PC-9 (cell line): ENCODE measurements around the gene SPATA2. TPM values are rescaled to one million over a fixed set of nuclear protein-coding genes. Genes with fewer than 3 reads are reported as not detected.

Experiments
- BruUV-seq: library from RNA; stranded (reverse); fragments of 400-500 nt; replicated peaks from 2 replicates; lab custom pipeline; 2021; lab: Mats Ljungman, UMichigan
- CTCF ChIA-PET: fragments of 300-600 bp; sonication (Branson Sonifier 250); formaldehyde crosslinking; loops from one replicate; lab custom pipeline; 2022; ENCODE audit warnings: antibody characterized with exemption; lab: Charles Lee
- POLR2A ChIA-PET: fragments of 300-600 bp; sonication (Branson Sonifier 250); formaldehyde crosslinking; loops from one replicate; lab custom pipeline; 2022; ENCODE audit warnings: antibody characterized with exemption; ENCODE audit not compliant: unreplicated experiment; lab: Charles Lee
- DNase-seq, 2 experiments: peaks; one replicate each; pipeline versions ENCODE4 v3.0.0 to v3.0.0-alpha.2; 2015 to 2022; ENCODE audit warnings: mixed read lengths in 1 of 2
- H2AFZ ChIP-seq: fragments of 200-600 bp; sonication (generic); 2 replicates; pipeline ENCODE4 v1.8.1; 2017; ENCODE audit warnings: antibody characterized with exemption
- H3F3A ChIP-seq: fragments of 200-600 bp; sonication (generic); 2 replicates; pipeline ENCODE4 v1.8.1; 2017; ENCODE audit warnings: antibody characterized with exemption, mild to moderate bottlenecking, low read depth; ENCODE audit not compliant: insufficient read depth
- H3K27ac ChIP-seq: fragments of 200-600 bp; sonication (generic); 2 replicates; pipeline ENCODE4 v1.6.1; 2016; ENCODE audit warnings: mixed run types
- H3K27me3 ChIP-seq: fragments of 200-600 bp; sonication (generic); 2 replicates; pipeline ENCODE4 v1.6.1; 2016; ENCODE audit warnings: low read depth, mixed run types; ENCODE audit not compliant: insufficient read depth
- H3K36me3 ChIP-seq: fragments of 200-600 bp; sonication (generic); 2 replicates; pipeline ENCODE4 v1.6.1; 2016; ENCODE audit warnings: low read depth, mixed run types
- H3K4me1 ChIP-seq: fragments of 200-600 bp; sonication (generic); replicated peaks from 2 replicates; pipeline ENCODE4 v1.6.1; 2016; ENCODE audit warnings: mixed run types; ENCODE audit not compliant: insufficient read depth
- H3K4me2 ChIP-seq: fragments of 200-600 bp; sonication (generic); 2 replicates; pipeline ENCODE4 v1.6.1; 2017; ENCODE audit warnings: mixed run types
- H3K4me3 ChIP-seq: fragments of 200-600 bp; sonication (generic); 2 replicates; pipeline ENCODE4 v1.6.1; 2016; ENCODE audit warnings: mixed run types
- H3K79me2 ChIP-seq: fragments of 200-600 bp; sonication (generic); 2 replicates; pipeline ENCODE4 v1.6.1; 2017; ENCODE audit warnings: low read depth, mixed run types
- H3K9me2 ChIP-seq: fragments of 200-600 bp; sonication (generic); 2 replicates; pipeline ENCODE4 v1.8.1; 2017; ENCODE audit warnings: mild to moderate bottlenecking; ENCODE audit not compliant: insufficient read depth
- H3K9me3 ChIP-seq: fragments of 200-600 bp; sonication (generic); 2 replicates; pipeline ENCODE4 v1.8.1; 2016; ENCODE audit warnings: low read depth; ENCODE audit not compliant: insufficient read depth
- H4K20me1 ChIP-seq: fragments of 200-600 bp; sonication (generic); 2 replicates; pipeline ENCODE4 v1.8.1; 2017; ENCODE audit not compliant: insufficient read depth
- CTCF ChIP-seq: fragments of 200-600 bp; sonication (generic); conservative IDR thresholded peaks from 2 replicates; pipeline ENCODE4 v1.6.1; 2017; ENCODE audit warnings: mixed run types, antibody characterized with exemption, mild to moderate bottlenecking, moderate library complexity
- EZH2 ChIP-seq: fragments of 200-600 bp; sonication (generic); IDR thresholded peaks from 2 replicates; pipeline ENCODE4 v1.8.0; 2017; ENCODE audit warnings: antibody characterized with exemption, low read depth
- intact Hi-C: fragments of 100-400 bp; cut with micrococcal nuclease; formaldehyde crosslinking; loops from one replicate; pipeline ENCODE4 v1.10.0; 2022; ENCODE audit not compliant: unreplicated experiment
- total RNA-seq: library from RNA; stranded (reverse); gene quantifications from 2 replicates; pipeline ENCODE4 v1.2.3, GENCODE V29; 2021

The SPATA2 gene
- total RNA-seq, 1 experiment from 2014 or later, result 10.9 TPM

- Histone ChIP-seq H3K27ac (no peak overlapping the region), H3K9me3 (no peaks in the 10 kb centered on the region), H3K9me2 (no peaks in the 10 kb centered on the region), H3K4me3 (no peak overlapping the region), H3K27me3 (no peaks in the 10 kb centered on the region), H3K4me2 (no peak overlapping the region), H3K4me1 (peaks cover 17% of the 10 kb centered on the region), H2AFZ (no peak overlapping the region), H3F3A (peaks cover 22% of the 10 kb centered on the region), H3K36me3 (peaks cover 19% of the 10 kb centered on the region), H4K20me1 (no peaks in the 10 kb centered on the region), H3K79me2 (no peaks in the 10 kb centered on the region)
- DNase-seq, result no peak
- ChIA-PET CTCF (no interaction called here), POLR2A (no interaction called here)
- TF ChIP-seq EZH2, result no peak
- no peak for TF ChIP-seq CTCF
- intact Hi-C loops, result no loop called here
- BruUV-seq, result no TSS peak
These were observed 32.0 kb downstream of the SPATA2 start for GRCh38 chr20:49883246-49883802.

- Histone ChIP-seq H3K27me3 (no peaks in the 10 kb centered on the region), H3K4me1 (peaks cover 14% of the 10 kb centered on the region), H3K9me2 (no peaks in the 10 kb centered on the region), H3K27ac (no peak overlapping the region), H3K36me3 (peaks cover 19% of the 10 kb centered on the region), H3K4me2 (no peak overlapping the region), H3K79me2 (no peaks in the 10 kb centered on the region), H2AFZ (no peak overlapping the region), H3F3A (peaks cover 12% of the 10 kb centered on the region; the same call in 1 of the 2 replicates), H3K9me3 (no peaks in the 10 kb centered on the region), H4K20me1 (no peaks in the 10 kb centered on the region), H3K4me3 (no peak overlapping the region)
- no TSS peak for BruUV-seq
- TF ChIP-seq EZH2 (no peak), CTCF (no peak)
- ChIA-PET CTCF (no interaction called here), POLR2A (no interaction called here)
- intact Hi-C loops, result no loop called here
- no peak for DNase-seq
These were observed 33.0 kb downstream of the SPATA2 start for GRCh38 chr20:49882171-49882970.

DNA sequence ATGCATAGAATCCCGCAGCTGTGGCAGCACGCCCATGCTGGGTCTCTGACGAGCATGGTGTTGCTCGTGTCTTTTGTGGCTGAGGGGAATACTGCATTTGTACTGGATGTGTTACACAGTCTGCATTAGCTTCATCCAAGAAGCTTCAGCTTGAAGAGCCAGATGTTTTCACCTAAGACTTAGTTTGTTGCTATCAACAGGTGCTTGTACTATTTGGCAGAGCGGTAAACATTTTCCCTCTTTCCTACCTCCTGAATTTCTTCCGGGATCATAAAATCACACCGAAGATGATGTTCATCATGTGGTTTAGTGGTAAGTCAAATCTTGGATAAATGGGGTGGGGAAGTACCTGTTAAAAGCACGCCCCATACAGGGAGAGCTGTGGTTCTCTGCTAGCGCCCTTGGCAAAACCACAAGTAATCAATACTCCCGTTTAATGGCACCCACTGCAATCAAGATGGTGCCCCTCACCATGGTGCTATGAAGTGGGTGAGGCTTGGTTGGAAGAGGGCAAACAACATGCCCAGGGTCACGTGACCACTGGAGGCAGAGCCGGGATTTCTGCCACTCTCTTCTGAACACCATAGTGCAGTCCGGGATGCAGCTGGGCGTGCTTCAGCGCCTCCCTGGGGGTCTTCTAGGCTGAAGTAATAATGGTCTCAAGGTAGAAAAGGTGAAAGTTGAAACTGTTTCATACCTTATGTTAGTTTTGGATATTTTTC is 34.4 kb downstream of the SPATA2 start:
- no peaks in the 10 kb centered on the region for H4K20me1 ChIP-seq
- TF ChIP-seq CTCF, result no peak
- no peak for TF ChIP-seq EZH2
- no peaks in the 10 kb centered on the region for H3F3A ChIP-seq
- H3K36me3 ChIP-seq, result peaks cover 19% of the 10 kb centered on the region
- no peak overlapping the region for H3K27ac ChIP-seq
- intact Hi-C loops, result no loop called here
- no TSS peak for BruUV-seq
- no peak overlapping the region for H2AFZ ChIP-seq
- no peak overlapping the region for H3K4me2 ChIP-seq
- H3K9me2 ChIP-seq, result no peaks in the 10 kb centered on the region
- DNase-seq, result no peak
- ChIA-PET POLR2A (no interaction called here), CTCF (interaction anchor here (0.6 to 1.0 kb wide), 2 partner anchors 17 to 155 kb away, joined by 3 to 4 read pairs; no protein-coding TSS in a partner anchor)
- H3K27me3 ChIP-seq, result no peaks in the 10 kb centered on the region
- no peak overlapping the region for H3K4me3 ChIP-seq
- no peaks in the 10 kb centered on the region for H3K79me2 ChIP-seq
- peaks cover 8% of the 10 kb centered on the region for H3K4me1 ChIP-seq
- H3K9me3 ChIP-seq, result no peaks in the 10 kb centered on the region
